H1 (cell line): ENCODE results near the gene ABCF2. TPM values are rescaled to one million over a fixed set of nuclear protein-coding genes. Genes with fewer than 3 reads are reported as not detected.
A peak's percentile ranks its signal among the peaks of the same experiment; 100 is the strongest.

Source experiments
- CTCF ChIA-PET: fragments of 300-600 bp; sonication (Branson Sonifier 250); formaldehyde crosslinking; loops from one replicate; lab custom pipeline; 2021; ENCODE audit not compliant: partially characterized antibody; lab: Charles Lee
- POLR2A ChIA-PET: fragments of 300-600 bp; sonication (Branson Sonifier 250); formaldehyde crosslinking; loops from one replicate; lab custom pipeline; 2021; ENCODE audit warnings: inconsistent platforms; ENCODE audit not compliant: partially characterized antibody; lab: Charles Lee
- DNase-seq, 2 experiments: peaks; one replicate each; pipeline versions ENCODE4 v3.0.0 to v3.0.0-alpha.2; 2010 to 2022; ENCODE audit warnings: low spot score in 2 of 2, low read depth in 1 of 2, mixed read lengths in 1 of 2
- FAIRE-seq: peaks from 2 replicates; lab custom pipeline; 2011; peaks lifted over from hg19 to GRCh38; lab: Jason Lieb, UNC
- H2AFZ ChIP-seq: 2 replicates; pipeline ENCODE4 v1.8.1; 2012; ENCODE audit warnings: low read length, inconsistent platforms
- H2AK5ac ChIP-seq: 2 replicates; pipeline ENCODE4 v1.6.1; 2013; ENCODE audit warnings: low read depth, low read length
- H2BK120ac ChIP-seq: replicated peaks from 2 replicates; pipeline ENCODE3; 2013; ENCODE audit warnings: low read depth, low read length, inconsistent platforms
- H2BK12ac ChIP-seq: 2 replicates; pipeline ENCODE4 v1.6.1; 2013; ENCODE audit warnings: low read depth, low read length
- H2BK15ac ChIP-seq: 2 replicates; pipeline ENCODE4 v1.6.1; 2013; ENCODE audit warnings: low read length
- H2BK20ac ChIP-seq: 2 replicates; pipeline ENCODE4 v1.6.1; 2013; ENCODE audit warnings: low read length
- H2BK5ac ChIP-seq: 2 replicates; pipeline ENCODE4 v1.6.1; 2013; ENCODE audit warnings: low read depth, low read length
- H3K14ac ChIP-seq: 2 replicates; pipeline ENCODE4 v1.6.1; 2013; ENCODE audit warnings: inconsistent platforms; ENCODE audit not compliant: insufficient read length
- H3K18ac ChIP-seq: 2 replicates; pipeline ENCODE4 v1.6.1; 2013; ENCODE audit warnings: low read length; ENCODE audit errors: extremely low read depth
- H3K23ac ChIP-seq: 2 replicates; pipeline ENCODE4 v1.6.1; 2013; ENCODE audit warnings: inconsistent platforms; ENCODE audit not compliant: insufficient read length
- H3K23me2 ChIP-seq: 2 replicates; pipeline ENCODE4 v1.6.1; 2013; ENCODE audit warnings: low read depth, low read length
- H3K27ac ChIP-seq: 2 replicates; pipeline ENCODE4 v1.6.1; 2011; ENCODE audit warnings: low read depth, low read length, inconsistent platforms
- H3K27me3 ChIP-seq, 4 experiments: replicated peaks in 1 of 4; 1 replicate in 1 of 4; 2 replicates in 3 of 4; pipeline versions ENCODE4 v1.6.1 to v1.8.1; 2011 to 2013; ENCODE audit warnings: low read length in 3 of 4, mild to moderate bottlenecking in 3 of 4, inconsistent platforms in 2 of 4, mixed read lengths in 2 of 4, moderate library complexity in 1 of 4; ENCODE audit not compliant: control insufficient read depth in 3 of 4, insufficient read depth in 3 of 4; ENCODE audit errors: extremely low read depth in 1 of 4
- H3K36me3 ChIP-seq, 4 experiments: 2 replicates each; pipeline versions ENCODE4 v1.6.1 to v1.8.1; 2011 to 2013; ENCODE audit warnings: mild to moderate bottlenecking in 4 of 4, low read length in 3 of 4, moderate library complexity in 2 of 4, control low read depth in 1 of 4, inconsistent platforms in 1 of 4; ENCODE audit not compliant: insufficient read depth in 4 of 4, control insufficient read depth in 2 of 4
- H3K4ac ChIP-seq: replicated peaks from 2 replicates; pipeline ENCODE3; 2013; ENCODE audit warnings: low read length, low read depth, mixed read lengths, inconsistent platforms; ENCODE audit not compliant: insufficient read length
- H3K4me1 ChIP-seq, 4 experiments: replicated peaks in 1 of 4; 1 replicate in 1 of 4; 2 replicates in 3 of 4; pipeline versions ENCODE4 v1.6.1 to v1.8.1; 2011 to 2013; ENCODE audit warnings: low read length in 3 of 4, inconsistent platforms in 2 of 4, mixed read lengths in 1 of 4; ENCODE audit not compliant: insufficient read depth in 4 of 4, control insufficient read depth in 3 of 4
- H3K4me2 ChIP-seq, 2 experiments: 2 replicates each; pipeline versions ENCODE4 v1.6.1 to v1.8.1; 2011 to 2013; ENCODE audit warnings: low read depth in 2 of 2, low read length in 2 of 2, control low read depth in 1 of 2, inconsistent platforms in 1 of 2, mild to moderate bottlenecking in 1 of 2; ENCODE audit not compliant: insufficient read depth in 1 of 2
- H3K4me3 ChIP-seq, 4 experiments: fragments of 200-600, 300-600 bp in 1 of 4; sonication (generic), shearing (Covaris generic), sonication (Bioruptor Twin) in 1 of 4; 2 replicates each; pipeline versions ENCODE4 v1.5.1 to v1.8.1; 2011 to 2016; ENCODE audit warnings: low read length in 4 of 4, low read depth in 3 of 4, control low read depth in 2 of 4, inconsistent platforms in 2 of 4, mild to moderate bottlenecking in 2 of 4, mixed read lengths in 1 of 4, moderate library complexity in 1 of 4; ENCODE audit not compliant: insufficient read depth in 2 of 4; ENCODE audit errors: extremely low read depth in 1 of 4
- H3K56ac ChIP-seq: replicated peaks from 2 replicates; pipeline ENCODE3; 2013; ENCODE audit warnings: low read depth, mild to moderate bottlenecking, mixed read lengths, low read length, inconsistent platforms; ENCODE audit not compliant: insufficient read length
- H3K79me1 ChIP-seq: 2 replicates; pipeline ENCODE4 v1.6.1; 2013; ENCODE audit warnings: low read depth, low read length, control low read depth
- H3K79me2 ChIP-seq, 2 experiments: 2 replicates each; pipeline versions ENCODE4 v1.6.1 to v1.8.1; 2012 to 2013; ENCODE audit warnings: low read length in 2 of 2, mild to moderate bottlenecking in 2 of 2, inconsistent platforms in 1 of 2; ENCODE audit not compliant: insufficient read depth in 2 of 2, control insufficient read depth in 1 of 2
- H3K9ac ChIP-seq, 4 experiments: replicated peaks in 1 of 4; 1 replicate in 1 of 4; 2 replicates in 3 of 4; pipeline versions ENCODE4 v1.6.1 to v1.8.1; 2011 to 2013; ENCODE audit warnings: low read depth in 3 of 4, low read length in 3 of 4, control low read depth in 2 of 4, mild to moderate bottlenecking in 2 of 4, moderate library complexity in 2 of 4, inconsistent platforms in 1 of 4; ENCODE audit errors: extremely low read depth in 1 of 4
- H3K9me3 ChIP-seq, 2 experiments: 2 replicates each; pipeline versions ENCODE4 v1.6.1 to v1.8.1; 2012 to 2013; ENCODE audit warnings: mild to moderate bottlenecking in 2 of 2, moderate library complexity in 2 of 2, control low read depth in 1 of 2, inconsistent platforms in 1 of 2, low read depth in 1 of 2, low read length in 1 of 2, mixed read lengths in 1 of 2; ENCODE audit not compliant: insufficient read depth in 2 of 2
- H4K20me1 ChIP-seq, 2 experiments: replicated peaks in 1 of 2; 2 replicates each; pipeline versions ENCODE3 to v1.8.1; 2011 to 2013; ENCODE audit warnings: inconsistent platforms in 2 of 2, low read length in 2 of 2, mild to moderate bottlenecking in 1 of 2; ENCODE audit not compliant: insufficient read depth in 2 of 2, control insufficient read depth in 1 of 2
- H4K5ac ChIP-seq: 2 replicates; pipeline ENCODE4 v1.6.1; 2013; ENCODE audit warnings: low read length, low read depth, mixed read lengths, inconsistent platforms; ENCODE audit not compliant: insufficient read length
- H4K8ac ChIP-seq: 2 replicates; pipeline ENCODE4 v1.8.0; 2013; ENCODE audit warnings: mild to moderate bottlenecking, moderate library complexity, low read length, inconsistent platforms; ENCODE audit not compliant: insufficient read depth; ENCODE audit errors: extremely low read depth
- H4K91ac ChIP-seq: replicated peaks from 2 replicates; pipeline ENCODE3; 2013; ENCODE audit warnings: low read length, mixed read lengths, inconsistent platforms; ENCODE audit not compliant: insufficient read length
- BRCA1 ChIP-seq: IDR thresholded peaks from 2 replicates; pipeline ENCODE4 v1.6.1; 2012; ENCODE audit warnings: low read depth, low read length, improper control_type of control experiment
- CEBPB ChIP-seq: IDR thresholded peaks from 2 replicates; pipeline ENCODE4 v1.6.1; 2012; ENCODE audit warnings: low read depth, low read length
- KDM5A ChIP-seq: fragments of 200-600 bp; IDR thresholded peaks from 2 replicates; pipeline ENCODE4 v1.7.1; 2012; ENCODE audit warnings: mild to moderate bottlenecking, low read length, inconsistent platforms, mixed read lengths
- SP2 ChIP-seq: IDR thresholded peaks from 2 replicates; pipeline ENCODE4 v1.6.1; 2012; ENCODE audit warnings: mild to moderate bottlenecking, low read length, inconsistent platforms
- TBP ChIP-seq: IDR thresholded peaks from 2 replicates; pipeline ENCODE4 v1.6.1; 2011; ENCODE audit warnings: low read depth, low read length, improper control_type of control experiment
- WGBS, 2 experiments: shearing (Covaris generic) in 1 of 2; methylation state at CpG; one replicate each; pipeline versions ENCODE4 v1.1.6 to v1.1.7; 2013 to 2015; ENCODE audit warnings: low lambda C conversion rate in 2 of 2, mixed read lengths in 2 of 2, inconsistent platforms in 1 of 2, low coverage in 1 of 2, missing lambda C conversion rate in 1 of 2; ENCODE audit not compliant: insufficient replicate concordance in 2 of 2, insufficient coverage in 1 of 2, insufficient read length in 1 of 2; ENCODE audit errors: extremely low coverage in 1 of 2, missing lambda C conversion rate in 1 of 2; 5-methylcytosine and 5-hydroxymethylcytosine counted together
- polyA plus RNA-seq, 7 experiments: library from polyadenylated mRNA; depleted of rRNA in 3 of 7; stranded (reverse) in 5 of 7; unstranded in 2 of 7; fragments of >200 nt in 5 of 7; fragments of 200-250 nt in 2 of 7; gene quantifications; 1 replicate in 5 of 7; 2 replicates in 1 of 7; 4 replicates in 1 of 7; pipeline versions ENCODE4 v1.2.1 to v1.2.3, GENCODE V29; 2011 to 2013; ENCODE audit warnings: missing spikeins in 2 of 7, mixed read lengths in 2 of 7
- total RNA-seq: library from RNA; stranded (reverse); fragmentation: NEBNext Ultra II Directional; extraction: Animal tissue kit (Norgen Biotek cat#: 25700); gene quantifications from 2 replicates; pipeline ENCODE4 v1.2.1, GENCODE V29; 2021
- TF ChIP-seq, protein P1 (sequence below): IDR thresholded peaks from 2 replicates; pipeline ENCODE4 v1.6.1; 2012; ENCODE audit warnings: inconsistent platforms

The ABCF2 gene
- total and polyA plus RNA-seq, 2 of the 8 experiments (the other 6 are each of a cell fraction or from before 2014, with no cell fraction given) = 28.0 to 55.0 TPM

DNA sequence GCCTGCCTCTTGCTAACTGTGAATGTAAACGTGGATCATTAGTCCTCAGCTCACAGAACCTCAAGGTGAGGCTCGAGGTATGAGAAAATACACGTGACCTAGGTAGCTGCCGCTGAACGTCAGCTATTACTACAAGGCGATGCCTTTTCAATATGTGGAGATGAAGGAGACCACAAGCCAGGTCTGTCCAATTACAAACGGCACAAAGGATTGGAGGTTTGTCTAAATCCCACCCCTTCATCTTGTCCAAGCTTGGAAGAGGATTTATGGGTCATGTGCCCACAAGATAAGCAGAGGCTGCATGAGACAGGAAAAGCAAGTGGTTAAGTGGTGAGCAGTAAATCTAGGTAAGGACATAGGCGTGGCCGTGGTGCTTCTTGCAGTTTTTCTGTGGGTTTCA lies 20.1 kb downstream of the ABCF2 start:
- Histone ChIP-seq H3K4me1 (peaks cover 0 to 6% (median 3%) of the 10 kb centered on the region in 4 experiments; a peak in 4 of 7 replicates), H2BK12ac (no peak overlapping the region), H2BK15ac (0 out of 2 replicates have a peak overlapping the region, but pooled peaks have one; percentile 37), H3K79me1 (no peaks in the 10 kb centered on the region), H2AFZ (no peak overlapping the region), H4K8ac (no peak overlapping the region), H3K27me3 (peaks cover 0 to 3% (median 0%) of the 10 kb centered on the region in 4 experiments; a peak in 2 of 7 replicates), H3K14ac (no peak overlapping the region), H3K9ac (no peak overlapping the region), H3K4me2 (no peak overlapping the region), H3K18ac (no peak overlapping the region), H4K91ac (no peak overlapping the region), H2BK120ac (no peak overlapping the region), H3K56ac (no peak overlapping the region), H4K20me1 (peaks cover 5% of the 10 kb centered on the region in 2 experiments), H3K4ac (no peak overlapping the region), H3K36me3 (peaks cover 0 to under 1% (median 0%) of the 10 kb centered on the region in 4 experiments; a peak in 1 of 8 replicates), H2BK20ac (no peak overlapping the region), H2BK5ac (no peak overlapping the region), H3K23me2 (no peaks in the 10 kb centered on the region), H3K27ac (no peak overlapping the region), H3K23ac (no peak overlapping the region), H3K79me2 (no peaks in the 10 kb centered on the region), H3K4me3 (no peak overlapping the region), H2AK5ac (no peak overlapping the region), H4K5ac (no peak overlapping the region), H3K9me3 (no peaks in the 10 kb centered on the region)
- no peak for FAIRE-seq
- POLR2A ChIA-PET = interaction anchor here (1.0 kb wide), 1 partner anchor 24 kb away, joined by 4 read pairs; no protein-coding TSS in a partner anchor
- WGBS, 2 experiments = 90% methylated on average over 9 of the region's 9 CpGs; no CpG with 5 or more reads in 1 of the 2 experiments
- DNase-seq = no peak
- CTCF ChIA-PET = interaction anchor here (0.6 to 3.1 kb wide), 5 partner anchors 12 to 143 kb away, joined by 3 to 13 read pairs (median 3); no protein-coding TSS in a partner anchor
- TF ChIP-seq SP2 (no peak), TBP (no peak), KDM5A (no peak), BRCA1 (no peak), CEBPB (no peak)
- TF ChIP-seq, protein P1, sequence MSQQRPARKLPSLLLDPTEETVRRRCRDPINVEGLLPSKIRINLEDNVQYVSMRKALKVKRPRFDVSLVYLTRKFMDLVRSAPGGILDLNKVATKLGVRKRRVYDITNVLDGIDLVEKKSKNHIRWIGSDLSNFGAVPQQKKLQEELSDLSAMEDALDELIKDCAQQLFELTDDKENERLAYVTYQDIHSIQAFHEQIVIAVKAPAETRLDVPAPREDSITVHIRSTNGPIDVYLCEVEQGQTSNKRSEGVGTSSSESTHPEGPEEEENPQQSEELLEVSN = no peak
